Small intestine (tissue), 16 donors: ENCODE measurements around the gene SEMA4B. TPM values are rescaled to one million over a fixed set of nuclear protein-coding genes. Genes with fewer than 3 reads are reported as not detected.
A peak's percentile ranks its signal among the peaks of the same experiment; 100 is the strongest.

Experiments used
- DNase-seq, 2 donors: peaks; one replicate each; pipeline versions ENCODE4 v3.0.0 to v3.0.0-alpha.2; 2013
- FAIRE-seq: peaks from 2 replicates; lab custom pipeline; 2012; peaks lifted over from hg19 to GRCh38; lab: Jason Lieb, UNC
- H3K27ac ChIP-seq, 3 donors: one replicate each; pipeline ENCODE4 v1.5.1; 2013; ENCODE audit warnings: low read length in 2 of 3, mild to moderate bottlenecking in 2 of 3, control low read depth in 1 of 3, inconsistent platforms in 1 of 3, low read depth in 1 of 3, moderate library complexity in 1 of 3
- H3K27me3 ChIP-seq, 3 donors: one replicate each; pipeline ENCODE4 v1.6.1; 2013; ENCODE audit warnings: low read length in 3 of 3, inconsistent platforms in 1 of 3; ENCODE audit not compliant: control insufficient read depth in 3 of 3, insufficient read depth in 3 of 3
- H3K36me3 ChIP-seq, 3 donors: one replicate each; pipeline ENCODE4 v1.6.1; 2013; ENCODE audit warnings: low read length in 3 of 3, inconsistent platforms in 1 of 3, low read depth in 1 of 3, mild to moderate bottlenecking in 1 of 3, moderate library complexity in 1 of 3; ENCODE audit not compliant: control insufficient read depth in 3 of 3, insufficient read depth in 2 of 3
- H3K4me1 ChIP-seq, 3 donors: one replicate each; pipeline ENCODE4 v1.6.1; 2013; ENCODE audit warnings: low read length in 2 of 3, inconsistent platforms in 1 of 3, low read depth in 1 of 3, mild to moderate bottlenecking in 1 of 3, moderate library complexity in 1 of 3; ENCODE audit not compliant: control insufficient read depth in 3 of 3, insufficient read depth in 2 of 3
- H3K4me3 ChIP-seq, 3 donors: one replicate each; pipeline ENCODE4 v1.5.1; 2013; ENCODE audit warnings: low read length in 3 of 3, control low read depth in 1 of 3, inconsistent platforms in 1 of 3, low read depth in 1 of 3, mild to moderate bottlenecking in 1 of 3, moderate library complexity in 1 of 3
- H3K9me3 ChIP-seq, 2 donors: one replicate each; pipeline ENCODE4 v1.6.1; 2013; ENCODE audit warnings: low read depth in 1 of 2, low read length in 1 of 2; ENCODE audit not compliant: control insufficient read depth in 2 of 2, insufficient read depth in 1 of 2
- WGBS, 3 donors: extraction: QIAGEN DNeasy Blood & Tissue Kit; methylation state at CpG; one replicate each; pipeline ENCODE4 v1.1.7; 2013; 5-methylcytosine and 5-hydroxymethylcytosine counted together
- long read RNA-seq, 10 donors: transcript quantifications; one replicate each; lab custom pipeline, GENCODE V29; 2026
- polyA plus RNA-seq, 4 donors: library from polyadenylated mRNA; stranded (reverse) in 3 of 4; unstranded in 1 of 4; fragments of 200-250 nt in 3 of 4; fragments of 120-200 nt in 1 of 4; gene quantifications; one replicate each; pipeline versions ENCODE4 v1.2.1 to v1.2.3, GENCODE V29; 2013
- donor health status: healthy with polysubstance abuse.
- donor health status: control.
- donor health status: control.
- donor health status: Bipolar disorder and iron deficiency.
- donor health status: healthy.

The SEMA4B gene
- polyA plus RNA-seq = 10 to 100 TPM; 26.2 to 47.2 (median 34.8) TPM
- long read RNA-seq, donor 1 = 0 reads
- long read RNA-seq, donor 2, transcript SEMA4B-220 (2 exons, 563 nt) = major isoform, 5 of 109 reads
- long read RNA-seq, donor 2, partial matches to known transcripts = 40 of 109 reads
- long read RNA-seq, donor 2, other reads (novel, unspliced or antisense) = 63 of 109 reads
- long read RNA-seq, donor 3, partial matches to known transcripts = 0 of 2 reads
- long read RNA-seq, donor 3, other reads (novel, unspliced or antisense) = 0 of 2 reads
- long read RNA-seq, donor 4 = 0 reads
- long read RNA-seq, donor 5, partial matches to known transcripts = 0 of 1 reads
- long read RNA-seq, donor 5, other reads (novel, unspliced or antisense) = 0 of 1 reads
- long read RNA-seq, donor 6, partial matches to known transcripts = 0 of 4 reads
- long read RNA-seq, donor 6, other reads (novel, unspliced or antisense) = 0 of 4 reads
- long read RNA-seq, donor 7, partial matches to known transcripts = 0 of 3 reads
- long read RNA-seq, donor 7, other reads (novel, unspliced or antisense) = 0 of 3 reads
- long read RNA-seq, donor 8 = 0 reads
- long read RNA-seq, donor 9, partial matches to known transcripts = 0 of 1 reads
- long read RNA-seq, donor 9, other reads (novel, unspliced or antisense) = 0 of 1 reads
- long read RNA-seq, donor 10, partial matches to known transcripts = 0 of 10 reads
- long read RNA-seq, donor 10, other reads (novel, unspliced or antisense) = 0 of 10 reads

- Histone ChIP-seq H3K36me3 (peaks cover 0 to 34% (median 2%) of the 10 kb centered on the region in 3 donors), H3K4me1 (peaks cover 2 to 15% (median 4%) of the 10 kb centered on the region in 3 donors), H3K27ac (peak within 1 kb of the TSS; percentile 68 to 85 (median 84)), H3K27me3 (no peaks in the 10 kb centered on the region), H3K9me3 (no peaks in the 10 kb centered on the region), H3K4me3 (peak within 1 kb of the TSS; percentile 84 to 97 (median 96))
- WGBS, 3 donors = 0 to 1% (median 1%) methylated on average over 41 to 88 of the region's 88 CpGs
- FAIRE-seq = no peak
- peak; percentile 86 to 94 for DNase-seq
These were observed at the start of gene SEMA4B for GRCh38 chr15:90201130-90201943. Gene SEMA4B (plus strand): TSS chr15:90201330. CDS start chr15:90201579, 249 bp downstream.

DNA sequence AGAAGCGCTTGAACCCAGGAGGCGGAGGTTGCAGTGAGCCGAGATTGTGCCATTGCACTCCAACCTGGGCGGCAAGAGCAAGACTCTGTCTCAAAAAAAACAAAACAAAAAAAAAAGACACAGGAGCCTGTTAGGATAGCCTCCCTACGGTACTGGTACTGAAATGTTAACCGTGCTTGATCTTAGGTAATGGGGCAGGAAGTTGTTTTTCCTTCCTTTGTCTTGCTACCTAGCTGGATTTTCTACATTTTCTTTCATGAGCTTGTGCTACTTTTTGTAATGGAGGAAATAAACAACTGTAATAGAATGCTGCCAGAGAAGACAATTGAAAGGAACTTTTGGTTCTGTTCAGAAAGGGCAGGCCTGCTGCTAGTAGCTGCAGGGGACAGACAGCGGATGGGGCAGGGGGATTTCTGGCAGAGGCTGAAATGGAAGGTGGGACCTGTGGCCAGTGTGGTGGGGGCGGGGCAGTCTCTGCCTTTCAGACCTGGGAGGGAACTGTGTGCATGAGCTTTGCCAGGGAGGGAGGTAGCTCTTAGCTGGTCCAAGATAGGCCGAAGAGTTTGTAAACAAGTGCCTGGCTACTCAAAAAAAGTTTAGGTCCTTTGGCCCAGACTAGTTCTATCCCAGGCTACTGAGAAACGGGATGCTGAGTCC, 49.0 kb upstream of the SEMA4B start:
- 78 to 87% (median 79%) methylated on average over 10 of the region's 10 CpGs for WGBS, 3 donors
- FAIRE-seq (no peak), DNase-seq (no peak)
- H3K4me3 ChIP-seq = no peak overlapping the region
- no peak overlapping the region for H3K27ac ChIP-seq
- peaks cover 0 to 4% (median 0%) of the 10 kb centered on the region in 3 donors for H3K36me3 ChIP-seq
- peaks cover 0 to 8% (median 2%) of the 10 kb centered on the region in 3 donors for H3K4me1 ChIP-seq
- no peaks in the 10 kb centered on the region for H3K27me3 ChIP-seq
- no peaks in the 10 kb centered on the region for H3K9me3 ChIP-seq

GRCh38 chr15:90153658-90154057, 47.5 kb upstream of the SEMA4B start:
- Histone ChIP-seq H3K4me3 (no peak overlapping the region), H3K27me3 (no peaks in the 10 kb centered on the region), H3K36me3 (peaks cover 0 to 4% (median 0%) of the 10 kb centered on the region in 3 donors), H3K9me3 (no peaks in the 10 kb centered on the region), H3K27ac (no peak overlapping the region), H3K4me1 (peaks cover 0 to 17% (median 2%) of the 10 kb centered on the region in 3 donors)
- DNase-seq = no peak
- no peak for FAIRE-seq
- WGBS, 3 donors = 90 to 97% (median 95%) methylated on average over 6 of the region's 6 CpGs

DNA sequence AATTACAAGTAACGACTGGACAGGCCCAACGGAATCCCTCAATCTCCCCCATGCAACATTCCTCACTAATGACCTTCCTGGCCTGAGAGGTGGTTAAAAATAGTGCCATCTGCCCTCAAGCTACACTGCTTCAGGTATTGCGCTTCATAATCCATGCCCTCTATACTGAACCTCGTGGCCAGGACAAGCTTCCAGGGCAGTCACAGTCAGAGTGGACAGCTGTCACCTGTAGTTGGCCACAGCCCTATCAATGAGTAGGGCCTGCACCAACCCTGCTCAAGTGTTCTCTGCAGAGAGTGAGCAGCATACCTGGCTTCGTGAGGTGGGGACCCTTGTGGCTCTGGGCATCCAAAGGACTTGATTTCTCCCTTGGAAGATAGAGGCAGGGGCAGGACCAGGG, 46.9 kb upstream of the SEMA4B start:
- no peak for DNase-seq
- H3K36me3 ChIP-seq = peaks cover 0 to 4% (median 0%) of the 10 kb centered on the region in 3 donors
- FAIRE-seq = no peak
- no peak overlapping the region for H3K4me3 ChIP-seq
- no peaks in the 10 kb centered on the region for H3K27me3 ChIP-seq
- no peak overlapping the region for H3K27ac ChIP-seq
- peaks cover 0 to 19% (median under 1%) of the 10 kb centered on the region in 3 donors for H3K4me1 ChIP-seq
- 89 to 94% (median 91%) methylated on average over 5 of the region's 5 CpGs for WGBS, 3 donors
- no peaks in the 10 kb centered on the region for H3K9me3 ChIP-seq

- 78 to 94% (median 80%) methylated on average over 16 of the region's 16 CpGs for WGBS, 3 donors
- no peak for FAIRE-seq
- Histone ChIP-seq H3K27me3 (no peaks in the 10 kb centered on the region), H3K4me1 (peaks cover 0 to 17% (median 0%) of the 10 kb centered on the region in 3 donors), H3K4me3 (no peak overlapping the region), H3K27ac (peak overlapping the region in 1 of 3 donors; percentile 28), H3K9me3 (no peaks in the 10 kb centered on the region), H3K36me3 (peaks cover 0 to 4% (median 0%) of the 10 kb centered on the region in 3 donors)
- DNase-seq = peak in 1 of 2 donors; percentile 42
These were observed 46.1 kb upstream of the SEMA4B start for GRCh38 chr15:90154861-90155626.

- peak; percentile 36 to 76 for DNase-seq
These were observed 41.9 kb upstream of the SEMA4B start for GRCh38 chr15:90159213-90159612.

More at GRCh38 chr15:90159213-90159612, 41.9 kb upstream of the SEMA4B start:
- FAIRE-seq = no peak
- Histone ChIP-seq H3K4me3 (no peak overlapping the region), H3K27ac (peak overlapping the region; percentile 82 to 91 (median 82)), H3K27me3 (no peaks in the 10 kb centered on the region), H3K4me1 (peaks cover 3 to 48% (median 7%) of the 10 kb centered on the region in 3 donors), H3K36me3 (peaks cover 0 to 4% (median 0%) of the 10 kb centered on the region in 3 donors), H3K9me3 (no peaks in the 10 kb centered on the region)
- WGBS, 3 donors = 59 to 70% (median 64%) methylated on average over 2 of the region's 2 CpGs
